GM10248 (cell line): ENCODE results near the gene EIF2AK2.
A peak's percentile ranks its signal among the peaks of the same experiment; 100 is the strongest.
"Not testable (repeated sequence)": the region's sequence is repeated elsewhere in the genome, so short reads cannot be mapped to it uniquely, and the experiment has no call there.

Source experiments
- CTCF ChIA-PET: fragments of 300-600 bp; sonication (Branson Sonifier 250); formaldehyde crosslinking; extraction: SDS; loops from one replicate; lab custom pipeline; 2021; ENCODE audit warnings: antibody characterized with exemption; lab: Yijun Ruan, JAX
- POLR2A ChIA-PET: fragments of 350-650 bp; sonication (Branson Sonifier 250); formaldehyde crosslinking; extraction: SDS; loops from one replicate; lab custom pipeline; 2020; ENCODE audit warnings: antibody characterized with exemption; lab: Yijun Ruan, JAX
- DNase-seq: peaks from one replicate; pipeline ENCODE4 v3.0.0; 2012; ENCODE audit errors: extremely low spot score
- TF ChIP-seq, protein P1 (sequence below): IDR thresholded peaks from 2 replicates; pipeline ENCODE4 v1.5.1; 2012; ENCODE audit warnings: mild to moderate bottlenecking, low read depth; ENCODE audit errors: extremely low read depth, missing control alignments, control extremely low read depth

Gene EIF2AK2

DNA sequence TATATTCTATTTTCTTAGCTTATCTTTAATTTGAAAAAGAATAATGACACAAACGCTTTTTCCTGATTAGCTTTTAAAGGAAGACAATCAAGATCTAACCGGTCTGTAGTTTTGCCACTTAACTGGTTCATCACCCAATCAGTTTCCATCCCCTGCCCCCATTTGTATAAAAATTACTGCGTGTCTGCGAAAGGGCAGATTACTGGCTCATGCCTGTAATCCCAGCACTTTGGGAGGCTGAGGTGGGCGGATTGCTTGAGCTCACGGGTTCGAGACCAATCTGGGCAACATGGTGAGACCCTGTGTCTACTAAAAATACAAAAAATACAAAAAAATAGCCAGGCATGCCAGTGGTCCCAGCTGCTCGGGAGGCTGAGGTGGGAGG, 41.9 kb upstream of the EIF2AK2 start:
- POLR2A ChIA-PET: no interaction called here

DNA sequence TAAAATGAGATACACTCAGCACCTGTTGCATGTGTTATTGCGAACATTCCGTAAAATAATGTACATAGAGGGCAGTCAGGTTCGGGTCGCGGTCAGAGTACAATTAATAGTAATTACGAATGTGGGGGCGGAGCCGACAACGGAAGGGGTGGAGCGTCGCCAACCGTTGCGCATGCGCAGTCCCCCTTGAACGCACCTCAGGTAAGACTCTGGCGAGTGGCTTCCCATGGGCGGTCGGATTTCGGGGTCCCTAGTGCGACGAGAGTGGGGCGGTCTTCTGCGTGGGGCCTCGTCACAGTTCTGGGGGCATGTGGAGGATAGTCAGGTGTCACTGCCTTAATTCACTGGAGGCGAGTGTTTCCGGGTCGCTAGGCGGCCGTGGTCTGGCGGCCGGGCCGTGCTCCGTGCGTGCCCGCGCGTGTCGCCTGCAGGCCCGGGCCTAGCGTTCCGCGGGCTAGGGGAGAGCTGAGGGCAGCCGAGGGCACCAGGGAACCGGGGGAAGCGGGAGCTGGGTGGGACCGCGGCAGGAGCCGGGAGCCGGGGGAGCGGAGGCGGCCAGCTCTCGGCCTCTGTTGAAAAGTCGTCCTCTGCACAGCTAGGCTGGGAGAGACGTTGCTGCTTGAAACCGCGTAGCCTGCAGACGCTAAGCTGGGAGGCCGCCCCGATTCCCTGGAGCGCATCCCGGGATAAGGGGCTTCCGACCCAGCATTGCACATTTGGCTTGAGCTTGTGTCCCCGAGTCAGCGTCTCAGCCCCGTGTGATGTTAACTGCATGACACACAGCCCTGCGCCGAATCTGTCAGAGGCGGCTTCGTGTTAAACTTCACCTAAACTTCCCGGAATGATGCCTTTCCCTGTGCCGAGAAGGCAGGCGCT, 39.8 kb upstream of the EIF2AK2 start, which contains the start of gene CEBPZOS:
CEBPZOS (plus strand) TSS at position 177 of the 876 bp plus-strand sequence. CDS start 3,209 bp downstream, outside the sequence.
- TF ChIP-seq, protein P1, sequence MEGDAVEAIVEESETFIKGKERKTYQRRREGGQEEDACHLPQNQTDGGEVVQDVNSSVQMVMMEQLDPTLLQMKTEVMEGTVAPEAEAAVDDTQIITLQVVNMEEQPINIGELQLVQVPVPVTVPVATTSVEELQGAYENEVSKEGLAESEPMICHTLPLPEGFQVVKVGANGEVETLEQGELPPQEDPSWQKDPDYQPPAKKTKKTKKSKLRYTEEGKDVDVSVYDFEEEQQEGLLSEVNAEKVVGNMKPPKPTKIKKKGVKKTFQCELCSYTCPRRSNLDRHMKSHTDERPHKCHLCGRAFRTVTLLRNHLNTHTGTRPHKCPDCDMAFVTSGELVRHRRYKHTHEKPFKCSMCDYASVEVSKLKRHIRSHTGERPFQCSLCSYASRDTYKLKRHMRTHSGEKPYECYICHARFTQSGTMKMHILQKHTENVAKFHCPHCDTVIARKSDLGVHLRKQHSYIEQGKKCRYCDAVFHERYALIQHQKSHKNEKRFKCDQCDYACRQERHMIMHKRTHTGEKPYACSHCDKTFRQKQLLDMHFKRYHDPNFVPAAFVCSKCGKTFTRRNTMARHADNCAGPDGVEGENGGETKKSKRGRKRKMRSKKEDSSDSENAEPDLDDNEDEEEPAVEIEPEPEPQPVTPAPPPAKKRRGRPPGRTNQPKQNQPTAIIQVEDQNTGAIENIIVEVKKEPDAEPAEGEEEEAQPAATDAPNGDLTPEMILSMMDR: no peak
- CTCF ChIA-PET: interaction anchor here (1.0 kb wide), 1 partner anchor 15 kb away, joined by 3 read pairs; no protein-coding TSS in a partner anchor
- POLR2A ChIA-PET: interaction anchor here (0.5 to 0.8 kb wide), 2 partner anchors 40 to 956 kb away, joined by 3 read pairs; partner anchors contain the start of gene EIF2AK2
- DNase-seq: peak; percentile 93

More for the DNA sequence above, 41.9 kb upstream of the EIF2AK2 start:
- TF ChIP-seq, protein P1: no peak
- DNase-seq: no peak
- CTCF ChIA-PET: interaction anchor here (0.9 to 1.0 kb wide), 3 partner anchors 30 to 57 kb away, joined by 3 to 4 read pairs (median 3); no protein-coding TSS in a partner anchor

DNA sequence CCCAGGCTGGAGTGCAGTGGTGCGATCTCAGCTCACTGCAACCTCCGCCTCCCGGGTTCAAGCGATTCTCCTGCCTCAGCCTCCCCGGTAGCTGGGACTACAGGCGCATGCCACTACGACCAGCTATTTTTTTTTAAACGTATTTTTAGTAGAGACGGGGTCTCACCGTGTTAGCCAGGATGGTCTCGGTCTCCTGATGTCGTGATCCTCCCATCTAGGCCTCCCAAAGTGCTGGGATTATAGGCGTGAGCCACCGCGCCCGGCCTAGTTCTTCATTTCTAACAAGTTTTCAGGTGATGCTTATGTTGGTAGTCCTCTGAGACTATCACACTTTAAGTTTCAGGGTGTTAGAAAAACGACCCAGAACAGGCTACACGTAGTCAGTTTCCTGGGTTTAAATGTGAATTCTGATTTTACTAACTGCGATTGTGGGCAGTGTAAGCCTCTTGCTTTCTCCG, 39.1 kb upstream of the EIF2AK2 start:
- CTCF ChIA-PET, DNase-seq, POLR2A ChIA-PET: not testable (repeated sequence)

GRCh38 chr2:37192551-37192950, 35.8 kb upstream of the EIF2AK2 start:
- TF ChIP-seq, protein P1: no peak
- CTCF ChIA-PET: interaction anchor here (1.0 to 1.6 kb wide), 2 partner anchors 9 to 24 kb away, joined by 3 to 4 read pairs; no protein-coding TSS in a partner anchor

DNA sequence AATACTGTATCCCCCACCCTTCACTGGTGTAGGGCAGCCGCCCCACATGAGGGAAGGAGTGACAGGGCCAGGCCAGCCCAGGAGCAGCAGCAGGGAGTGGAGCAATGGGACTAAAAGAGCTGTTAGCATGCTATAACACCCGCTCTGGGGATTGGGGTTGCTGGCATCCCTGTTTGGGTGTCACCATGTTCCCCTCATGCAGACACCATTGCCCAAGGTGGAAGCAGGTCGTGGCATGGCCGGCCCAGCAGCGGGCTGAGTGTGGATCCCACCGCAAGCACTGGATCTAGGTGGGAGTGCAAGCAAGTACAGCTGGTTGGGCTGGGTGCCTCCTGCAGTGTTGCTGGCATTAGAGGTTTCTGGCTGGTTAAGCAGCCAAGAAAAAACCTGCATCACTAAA, 35.0 kb upstream of the EIF2AK2 start:
- TF ChIP-seq, protein P1: no peak
- no peak for DNase-seq
- ChIA-PET POLR2A (no interaction called here), CTCF (interaction anchor here (1.6 to 1.8 kb wide), 2 partner anchors 24 to 686 kb away, joined by 3 to 4 read pairs; no protein-coding TSS in a partner anchor)

More at GRCh38 chr2:37192551-37192950, 35.8 kb upstream of the EIF2AK2 start:
- POLR2A ChIA-PET: no interaction called here
- DNase-seq: no peak

- TF ChIP-seq, protein P1: no peak
- ChIA-PET CTCF (interaction anchor here (0.8 to 1.8 kb wide), 2 partner anchors 45 to 686 kb away, joined by 3 to 4 read pairs; no protein-coding TSS in a partner anchor), POLR2A (no interaction called here)
- DNase-seq: no peak
Measured at GRCh38 chr2:37191253-37191652, 34.5 kb upstream of the EIF2AK2 start.
